ENCODE measurements around the gene SMC4. TPM values are rescaled to one million over a fixed set of nuclear protein-coding genes. Genes with fewer than 3 reads are reported as not detected.

Gene SMC4
- total and polyA plus RNA-seq, 2 of the 13 experiments (the other 11 are each of a cell fraction or from before 2014, with no cell fraction given) = 19.2 to 74.3 TPM

GRCh38 chr3:160393346-160394008, 6.0 kb upstream of the SMC4 start:
- POLR2A ChIA-PET = no interaction called here
- Histone ChIP-seq H3K4me1 (ENCODE audit: insufficient read depth, low read length) (peaks cover 16% of the 10 kb centered on the region), H4K20me1 (ENCODE audit: insufficient read depth, low read length) (no peaks in the 10 kb centered on the region), H3K79me2 (ENCODE audit: insufficient read depth, low read length) (peaks cover 13% of the 10 kb centered on the region), H3K9ac (ENCODE audit: insufficient read depth, low read depth, low read length) (no peak overlapping the region), H3K27ac (ENCODE audit: extremely low read length, insufficient read depth, low read length) (no peak overlapping the region), H3K27me3 (ENCODE audit: control insufficient read depth in 1 of 2, insufficient read depth in 2 of 2, low read length in 2 of 2) (no peaks in the 10 kb centered on the region), H2AFZ (ENCODE audit: low read length) (no peak overlapping the region), H3K4me3 (replicated peaks in 1 of 3; ENCODE audit: insufficient read depth in 1 of 3, low read depth in 2 of 3, low read length in 3 of 3) (no peak overlapping the region), H3K9me3 (ENCODE audit: low read length) (no peaks in the 10 kb centered on the region), H3K4me2 (ENCODE audit: low read depth, low read length) (no peak overlapping the region), H3K36me3 (replicated peaks in 1 of 2; ENCODE audit: control insufficient read depth in 1 of 2, insufficient read depth in 2 of 2, low read length in 2 of 2) (no peaks in the 10 kb centered on the region)
- 95% methylated on average over 2 of the region's 2 CpGs for WGBS (ENCODE audit: low lambda C conversion rate)
- ATAC-seq (no peak), DNase-seq (ENCODE audit: low spot score) (no peak), FAIRE-seq (no peak)
- CTCF ChIA-PET (ENCODE audit: low intra/inter-chr PET ratio, low total read pairs) = no interaction called here
- intact Hi-C loops (cut with micrococcal nuclease; ENCODE audit: unreplicated experiment) = no loop called here
- in situ Hi-C loops (cut with HindIII; ENCODE audit: extremely low pct_ligation_motif_present, low pct_unique_long_range_greater_than_20kb) = no loop called here
- BruUV-seq (replicated peaks) = no TSS peak
- TF ChIP-seq FOXA1 (IDR thresholded peaks at IDR 0.05) (no peak), FOXA1 (CRISPR knock-in tag; IDR thresholded peaks at IDR 0.05) (no peak), RERE (CRISPR knock-in tag; IDR thresholded peaks at IDR 0.05; ENCODE audit: low read depth) (no peak), ZNF263 (CRISPR knock-in tag; IDR thresholded peaks at IDR 0.05) (no peak), ZNF292 (CRISPR knock-in tag; IDR thresholded peaks at IDR 0.05; ENCODE audit: borderline replicate concordance, low read depth) (no peak), MYC (CRISPR knock-in tag; IDR thresholded peaks at IDR 0.05; ENCODE audit: borderline replicate concordance) (no peak), GMEB1 (CRISPR knock-in tag; IDR thresholded peaks at IDR 0.05; ENCODE audit: borderline replicate concordance) (no peak), ZFP36L1 (CRISPR knock-in tag; IDR thresholded peaks at IDR 0.05) (no peak), AHR (CRISPR knock-in tag; IDR thresholded peaks at IDR 0.05) (no peak), ZNF563 (CRISPR knock-in tag; IDR thresholded peaks at IDR 0.05) (no peak), PAXIP1 (CRISPR knock-in tag; conservative IDR thresholded peaks at IDR 0.05) (no peak), PLRG1 (conservative IDR thresholded peaks at IDR 0.05) (no peak), KDM2A (CRISPR knock-in tag; IDR thresholded peaks at IDR 0.05; ENCODE audit: borderline replicate concordance, low read depth) (no peak), CEBPB (IDR thresholded peaks at IDR 0.05; ENCODE audit: borderline replicate concordance, low read depth, low read length) (no peak), ZNF605 (CRISPR knock-in tag; IDR thresholded peaks at IDR 0.05) (no peak)
